ENCODE measurements around the gene TREM1. TPM values are rescaled to one million over a fixed set of nuclear protein-coding genes. Genes with fewer than 3 reads are reported as not detected.

Gene TREM1
- not detected in 2 replicates for total RNA-seq

DNA sequence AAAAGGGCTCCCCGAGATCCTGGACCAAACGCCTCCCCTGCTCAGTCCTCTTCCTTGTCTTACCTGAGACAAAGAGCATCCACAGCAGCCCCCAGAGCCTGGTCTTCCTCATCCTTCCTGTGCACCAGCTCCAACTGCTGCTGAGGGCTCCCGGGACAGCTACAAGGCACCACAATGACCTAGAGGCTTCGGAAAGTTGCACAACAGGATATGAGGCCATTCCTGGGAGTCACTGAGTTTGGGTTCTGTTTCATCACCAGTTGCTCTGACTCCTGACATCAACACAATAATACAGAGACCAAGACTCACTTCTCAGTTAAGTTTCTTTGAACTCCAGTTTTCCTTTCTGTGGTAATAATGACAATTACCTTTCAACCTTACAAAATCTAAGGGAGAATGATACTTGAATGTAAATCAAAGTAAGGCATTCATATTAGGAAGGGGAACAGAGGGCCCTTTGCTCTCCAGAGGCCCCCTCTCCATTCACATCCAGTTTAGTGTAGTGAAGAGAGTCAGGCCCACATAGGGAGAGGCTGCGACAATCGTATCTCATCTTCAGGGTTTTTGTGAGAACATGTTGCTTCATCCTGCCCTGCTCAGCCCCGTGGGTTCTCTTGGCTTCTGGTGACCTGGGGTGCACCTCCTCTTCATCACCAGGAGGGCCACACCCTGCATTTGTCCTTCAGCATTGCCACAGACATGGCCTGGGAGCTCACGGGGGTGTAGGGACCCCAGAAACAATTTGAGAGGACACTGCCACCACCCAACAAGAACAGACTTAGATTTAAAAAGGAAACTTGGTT, at the start of gene TREM1:
TSS of gene TREM1 (minus strand) at position 139 of the 803 bp plus-strand sequence. CDS start at position 112, 27 bp downstream.

DNA sequence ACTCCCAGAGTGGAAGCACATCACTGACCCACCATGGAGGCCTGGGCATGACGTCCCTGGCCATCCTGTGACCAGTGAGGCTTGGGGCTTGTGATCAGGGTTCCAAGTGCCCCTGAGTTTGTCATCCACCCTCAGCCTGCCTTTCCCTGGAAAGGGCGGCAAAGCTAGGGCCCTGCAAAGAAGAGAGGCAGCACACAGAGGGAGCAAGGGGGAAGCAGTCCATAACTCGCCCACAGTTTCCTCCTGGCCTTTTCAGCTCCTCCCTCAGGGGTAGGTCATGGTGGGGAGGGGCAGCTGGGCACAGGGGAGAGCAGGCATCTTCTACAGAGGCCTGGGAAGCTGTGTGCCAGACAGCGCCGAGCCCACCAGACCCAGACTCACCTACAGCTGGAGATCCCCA, 48.8 kb upstream of the TREM1 start, which contains the start of gene NCR2:
TSS of gene NCR2 (plus strand) at position 313 of the 400 bp plus-strand sequence. CDS start 269 bp downstream, outside the sequence.

DNA sequence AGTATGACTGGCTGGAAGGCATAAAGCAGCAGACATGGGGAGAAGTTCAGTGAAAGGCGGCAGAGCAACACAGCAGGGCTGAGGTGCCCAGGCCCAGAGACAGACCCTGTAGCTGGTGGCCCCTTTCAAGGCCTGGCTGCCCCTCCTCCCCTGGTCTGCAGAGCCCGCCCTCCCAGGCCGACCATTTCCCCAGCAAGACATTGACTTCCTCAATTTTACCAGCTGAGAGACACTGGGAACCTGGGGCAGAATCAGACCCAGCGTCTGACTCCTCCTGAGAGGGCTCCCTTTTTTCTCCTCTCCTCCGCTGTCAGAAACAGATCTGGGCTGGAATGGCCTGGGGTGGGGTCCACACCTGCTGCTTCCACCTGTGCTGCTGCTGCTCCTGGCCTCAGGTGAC, 58.4 kb downstream of the TREM1 start, which contains the start of gene TREML4:
TSS of gene TREML4 (plus strand) at position 254 of the 400 bp plus-strand sequence. CDS start at position 333, 79 bp downstream.

Small RNA genes lying within 50 kb of the gene (small RNA-seq; reads per million reads assigned to genes)
- not detected for gene AL391903.2
- gene AL391903.3, result not detected
- gene RNA5SP207, result not detected
- not detected for gene RNU6-643P

Other genes starting within 250 kb of the TREM1 start
- gene UNC5CL, start 247.5 kb downstream of the TREM1 start, total RNA-seq, result 0.12 TPM in 1 of 2 replicates, not detected in the other
- gene TSPO2, start 244.2 kb downstream of the TREM1 start, total RNA-seq, result not detected in 2 replicates
- not detected in 2 replicates for gene APOBEC2, start 233.5 kb downstream of the TREM1 start, total RNA-seq
- gene OARD1, start 214.3 kb downstream of the TREM1 start, total RNA-seq, result 2.8 and 3.2 TPM in 2 replicates
- 9.5 and 12.3 TPM in 2 replicates for gene NFYA, start 213.7 kb downstream of the TREM1 start, total RNA-seq
- not detected in 2 replicates for gene TREML1, start 132.3 kb downstream of the TREM1 start, total RNA-seq
- 0.16 TPM in 1 of 2 replicates, not detected in the other for gene TREM2, start 123.6 kb downstream of the TREM1 start, total RNA-seq
- not detected in 2 replicates for gene TREML2, start 85.5 kb downstream of the TREM1 start, total RNA-seq
- not detected in 2 replicates for gene TREML4, start 58.3 kb downstream of the TREM1 start, total RNA-seq
- gene NCR2, start 48.9 kb upstream of the TREM1 start, total RNA-seq, result not detected in 2 replicates